Effector memory CD8-positive, alpha-beta T cell (primary cell): Measurements from ENCODE around the gene NOS2.

ENCODE experiments used
- ATAC-seq: fragments of 150-1000 bp; cut with Tn5 transposase; replicated peaks from 2 replicates; pipeline ENCODE4 v1.10.0; 2021; ENCODE audit warnings: mild to moderate bottlenecking, moderate library complexity
- DNase-seq, 3 experiments: peaks; one replicate each; pipeline ENCODE4 v3.0.0; 2021
- H3K27ac Mint-ChIP-seq, 2 donors: one replicate each; pipeline ENCODE4 v1.8.0; 2022; ENCODE audit warnings: mild to moderate bottlenecking in 2 of 2, mixed read lengths in 2 of 2, moderate library complexity in 2 of 2
- H3K27me3 Mint-ChIP-seq, 2 donors: one replicate each; pipeline ENCODE4 v1.8.0; 2022; ENCODE audit warnings: mixed read lengths in 2 of 2
- H3K36me3 Mint-ChIP-seq: one replicate; pipeline ENCODE4 v1.8.0; 2022; ENCODE audit warnings: mild to moderate bottlenecking, moderate library complexity, mixed read lengths; ENCODE audit not compliant: insufficient read depth
- H3K4me1 Mint-ChIP-seq, 2 donors: one replicate each; pipeline ENCODE4 v1.8.0; 2022; ENCODE audit warnings: low read depth in 2 of 2, mixed read lengths in 2 of 2
- H3K4me3 Mint-ChIP-seq, 2 donors: one replicate each; pipeline ENCODE4 v1.8.0; 2022; ENCODE audit warnings: mild to moderate bottlenecking in 2 of 2, mixed read lengths in 2 of 2, moderate library complexity in 2 of 2
- H3K9me3 Mint-ChIP-seq, 2 donors: one replicate each; pipeline ENCODE4 v1.8.0; 2022; ENCODE audit warnings: mixed read lengths in 2 of 2

Gene NOS2

GRCh38 chr17:27810902-27811557 is 10.7 kb upstream of the NOS2 start:
- Mint-ChIP-seq H3K4me1 (peaks cover 21 to 25% of the 10 kb centered on the region in 2 donors), H3K27ac (no peak overlapping the region), H3K9me3 (no peaks in the 10 kb centered on the region), H3K27me3 (no peaks in the 10 kb centered on the region), H3K4me3 (no peak overlapping the region), H3K36me3 (peaks cover 10% of the 10 kb centered on the region)
- ATAC-seq = no peak
- no peak for DNase-seq

- H3K9me3 Mint-ChIP-seq = no peaks in the 10 kb centered on the region
- no peak for DNase-seq
- peak overlapping the region in 1 of 2 donors; percentile 26 for H3K4me3 Mint-ChIP-seq
- peaks cover 28 to 32% of the 10 kb centered on the region in 2 donors for H3K4me1 Mint-ChIP-seq
- H3K27me3 Mint-ChIP-seq = no peaks in the 10 kb centered on the region
- peaks cover 10% of the 10 kb centered on the region for H3K36me3 Mint-ChIP-seq
- peak overlapping the region; percentile 7 to 72 for H3K27ac Mint-ChIP-seq
- no peak for ATAC-seq
Observed at GRCh38 chr17:27810211-27810901, 10.0 kb upstream of the NOS2 start.

GRCh38 chr17:27809555-27809954 is 9.2 kb upstream of the NOS2 start:
- no peak for ATAC-seq
- Mint-ChIP-seq H3K4me1 (peaks cover 29 to 34% of the 10 kb centered on the region in 2 donors), H3K27me3 (no peaks in the 10 kb centered on the region), H3K27ac (peak overlapping the region; percentile 7 to 63), H3K9me3 (no peaks in the 10 kb centered on the region), H3K36me3 (peaks cover 10% of the 10 kb centered on the region), H3K4me3 (peak overlapping the region in 1 of 2 donors; percentile 39)
- DNase-seq = no peak

GRCh38 chr17:27808628-27809027 is 8.3 kb upstream of the NOS2 start:
- no peaks in the 10 kb centered on the region for H3K27me3 Mint-ChIP-seq
- H3K9me3 Mint-ChIP-seq = no peaks in the 10 kb centered on the region
- peak overlapping the region; percentile 94 to 96 for H3K27ac Mint-ChIP-seq
- peaks cover 14% of the 10 kb centered on the region for H3K36me3 Mint-ChIP-seq
- H3K4me3 Mint-ChIP-seq = peak overlapping the region; percentile 77 to 82
- H3K4me1 Mint-ChIP-seq = peaks cover 29 to 34% of the 10 kb centered on the region in 2 donors
- DNase-seq (no peak), ATAC-seq (no peak)

- H3K4me1 Mint-ChIP-seq = peaks cover 29 to 34% of the 10 kb centered on the region in 2 donors
- ATAC-seq (peak; percentile 96), DNase-seq (peak; percentile 56 to 60 (median 58))
- H3K36me3 Mint-ChIP-seq = peaks cover 14% of the 10 kb centered on the region
- peak overlapping the region; percentile 77 to 82 for H3K4me3 Mint-ChIP-seq
- no peaks in the 10 kb centered on the region for H3K9me3 Mint-ChIP-seq
- no peaks in the 10 kb centered on the region for H3K27me3 Mint-ChIP-seq
- H3K27ac Mint-ChIP-seq = peak overlapping the region; percentile 94 to 96
Observed at GRCh38 chr17:27807567-27808470, 7.5 kb upstream of the NOS2 start.

- peaks cover 29 to 34% of the 10 kb centered on the region in 2 donors for H3K4me1 Mint-ChIP-seq
- DNase-seq (peak; percentile 74 to 83 (median 75)), ATAC-seq (peak; percentile 61)
- no peaks in the 10 kb centered on the region for H3K27me3 Mint-ChIP-seq
- H3K27ac Mint-ChIP-seq = peak overlapping the region; percentile 95 to 96
- H3K4me3 Mint-ChIP-seq = peak overlapping the region; percentile 78 to 90
- H3K9me3 Mint-ChIP-seq = no peaks in the 10 kb centered on the region
- peaks cover 14% of the 10 kb centered on the region for H3K36me3 Mint-ChIP-seq
Observed at GRCh38 chr17:27805520-27806146, 5.3 kb upstream of the NOS2 start.

GRCh38 chr17:27804113-27804512 is 3.8 kb upstream of the NOS2 start:
- ATAC-seq (no peak), DNase-seq (no peak)
- H3K36me3 Mint-ChIP-seq = peaks cover 13% of the 10 kb centered on the region
- H3K4me3 Mint-ChIP-seq = no peak overlapping the region
- no peak overlapping the region for H3K27ac Mint-ChIP-seq
- peaks cover 21% of the 10 kb centered on the region in 2 donors for H3K4me1 Mint-ChIP-seq
- H3K27me3 Mint-ChIP-seq = peaks cover 0 to 7% of the 10 kb centered on the region in 2 donors
- no peaks in the 10 kb centered on the region for H3K9me3 Mint-ChIP-seq

GRCh38 chr17:27802962-27803680 is 2.8 kb upstream of the NOS2 start:
- DNase-seq = no peak
- peak overlapping the region in 1 of 2 donors; percentile 10 for H3K27ac Mint-ChIP-seq
- H3K4me1 Mint-ChIP-seq = peaks cover 15 to 17% of the 10 kb centered on the region in 2 donors
- no peak for ATAC-seq
- no peak overlapping the region for H3K4me3 Mint-ChIP-seq
- H3K9me3 Mint-ChIP-seq = no peaks in the 10 kb centered on the region
- peaks cover 10% of the 10 kb centered on the region for H3K36me3 Mint-ChIP-seq
- H3K27me3 Mint-ChIP-seq = peaks cover 0 to 17% of the 10 kb centered on the region in 2 donors

GRCh38 chr17:27802033-27802432 is 1.7 kb upstream of the NOS2 start:
- H3K27ac Mint-ChIP-seq = no peak overlapping the region
- H3K9me3 Mint-ChIP-seq = no peaks in the 10 kb centered on the region
- no peak for DNase-seq
- H3K4me3 Mint-ChIP-seq = no peak overlapping the region
- no peak for ATAC-seq
- peaks cover 9 to 10% of the 10 kb centered on the region in 2 donors for H3K4me1 Mint-ChIP-seq
- peaks cover 4% of the 10 kb centered on the region for H3K36me3 Mint-ChIP-seq
- peaks cover 7 to 28% of the 10 kb centered on the region in 2 donors for H3K27me3 Mint-ChIP-seq

GRCh38 chr17:27798376-27798775 is 2.0 kb downstream of the NOS2 start:
- DNase-seq (no peak), ATAC-seq (no peak)
- no peaks in the 10 kb centered on the region for H3K36me3 Mint-ChIP-seq
- peaks cover 5% of the 10 kb centered on the region in 2 donors for H3K4me1 Mint-ChIP-seq
- H3K27me3 Mint-ChIP-seq = peaks cover 42 to 65% of the 10 kb centered on the region in 2 donors
- no peaks in the 10 kb centered on the region for H3K9me3 Mint-ChIP-seq
- H3K4me3 Mint-ChIP-seq = no peak overlapping the region
- no peak overlapping the region for H3K27ac Mint-ChIP-seq

- no peaks in the 10 kb centered on the region for H3K9me3 Mint-ChIP-seq
- peaks cover 5% of the 10 kb centered on the region in 2 donors for H3K4me1 Mint-ChIP-seq
- no peak for ATAC-seq
- no peaks in the 10 kb centered on the region for H3K36me3 Mint-ChIP-seq
- no peak for DNase-seq
- H3K4me3 Mint-ChIP-seq = no peak overlapping the region
- H3K27ac Mint-ChIP-seq = no peak overlapping the region
- H3K27me3 Mint-ChIP-seq = peaks cover 42 to 65% of the 10 kb centered on the region in 2 donors
Observed at GRCh38 chr17:27797390-27798091, 2.8 kb downstream of the NOS2 start.
